NCI-H69 (cell line): ENCODE measurements around the gene SP100.
"Not testable (repeated sequence)": the region's sequence is repeated elsewhere in the genome, so short reads cannot be mapped to it uniquely, and the experiment has no call there.

Experiments used
- DNase-seq: peaks from one replicate; lab custom pipeline; 2025; lab: John Stamatoyannopoulos, UW

SP100 gene

DNA sequence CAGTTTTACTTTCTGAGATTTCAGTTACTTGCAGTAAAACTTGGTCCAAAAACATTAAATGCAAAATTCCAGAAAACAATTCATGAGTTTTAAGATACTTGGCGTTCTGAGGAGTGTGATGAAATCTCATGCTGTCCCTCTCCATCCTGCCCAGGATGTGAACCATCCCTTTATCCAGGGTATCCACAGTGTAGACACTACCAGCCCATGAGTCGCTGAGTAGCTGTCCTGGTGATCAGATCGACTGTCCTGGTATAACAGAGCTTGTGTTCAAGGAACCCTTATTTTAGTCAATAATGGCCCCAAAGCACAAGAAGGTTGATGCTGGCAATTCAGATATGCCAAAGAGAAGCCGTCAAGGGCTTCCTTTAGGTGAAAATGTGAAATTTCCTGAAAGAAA, 3.2 kb downstream of the SP100 start:
- DNase-seq = no peak

DNA sequence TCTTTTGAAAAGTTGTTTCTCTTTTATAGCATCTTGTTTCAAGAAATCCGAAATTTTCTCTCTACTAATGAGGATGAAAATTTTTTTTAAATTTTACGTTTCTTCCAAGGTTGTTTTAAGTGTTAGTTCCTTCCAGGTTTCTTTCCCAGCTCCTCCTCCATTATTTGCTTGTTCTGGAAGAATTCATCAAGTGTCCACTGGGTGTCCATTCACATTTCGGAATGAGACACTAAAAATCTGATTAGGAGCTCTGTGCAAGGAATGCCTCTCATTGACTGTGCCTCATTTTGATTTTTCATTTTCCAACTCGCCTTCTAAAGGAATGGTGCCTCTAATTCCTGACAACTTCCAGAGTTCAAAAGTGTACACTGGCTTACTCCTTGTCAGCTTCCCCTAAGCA, 6.1 kb downstream of the SP100 start:
- no peak for DNase-seq

DNA sequence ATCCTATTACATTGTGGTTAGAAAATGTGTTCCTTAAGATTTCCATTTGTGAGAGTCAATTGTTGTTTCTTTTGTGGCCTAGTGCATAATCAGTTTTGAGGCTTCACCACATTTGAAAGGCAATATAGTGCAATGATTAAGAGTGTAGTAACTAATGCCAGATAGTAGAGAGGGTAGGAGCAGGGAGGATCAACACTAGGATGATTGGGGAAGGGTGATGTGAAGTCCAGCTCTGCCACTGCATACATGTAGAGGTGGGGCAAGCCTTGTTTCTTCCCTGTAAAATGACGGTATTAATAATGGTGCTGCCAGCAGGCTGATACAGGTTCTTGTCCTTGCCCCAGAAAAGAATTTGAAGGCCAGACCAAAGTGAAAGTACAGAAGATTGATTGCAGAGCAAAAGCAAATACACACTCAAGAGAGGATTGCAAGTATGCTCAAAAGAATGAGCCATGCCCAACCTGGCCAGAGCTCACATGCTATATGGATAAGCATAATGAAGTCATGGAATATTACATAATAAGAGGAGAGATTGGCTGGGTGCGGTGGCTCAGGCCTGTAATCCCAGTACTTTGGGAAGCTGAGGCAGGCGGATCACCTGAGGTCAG, 8.0 kb downstream of the SP100 start:
- no peak for DNase-seq

DNA sequence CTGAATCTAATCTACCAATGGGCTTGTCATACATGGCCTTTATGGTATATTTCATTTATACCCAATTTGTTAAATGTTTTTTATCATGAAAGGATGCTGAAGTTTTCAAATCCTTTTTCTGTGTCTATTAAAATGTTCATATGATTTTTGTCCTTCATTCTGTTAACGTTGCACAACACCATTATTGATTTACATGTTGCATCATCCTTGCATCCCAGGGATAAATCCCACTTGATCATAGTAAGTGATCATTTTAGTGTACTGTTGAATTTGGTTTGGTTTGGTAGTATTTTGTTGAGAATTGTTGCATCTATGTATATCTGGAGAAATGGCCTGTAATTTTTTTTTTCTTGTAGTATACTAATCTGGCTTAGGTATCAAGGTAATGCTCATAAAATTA, 9.4 kb downstream of the SP100 start:
- DNase-seq = no peak

DNA sequence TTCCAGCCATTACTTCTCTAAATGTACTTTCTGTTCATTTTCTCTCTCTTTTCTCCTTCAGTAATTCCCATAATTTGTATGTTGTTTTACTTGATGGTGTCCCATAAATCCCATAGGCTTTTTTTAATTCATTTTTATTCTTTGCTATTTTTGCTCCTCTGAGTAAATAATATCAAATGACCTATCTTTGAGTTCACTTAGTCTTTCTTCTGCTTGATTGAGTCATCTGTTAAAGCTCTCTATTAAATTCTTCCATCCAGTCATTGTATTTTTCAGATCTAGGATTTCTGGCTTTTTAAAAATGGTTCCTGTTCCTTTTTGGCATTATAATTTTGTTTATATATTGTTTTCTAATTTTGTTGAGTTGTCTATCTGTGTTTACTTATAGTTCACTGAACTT, 13.5 kb downstream of the SP100 start:
- DNase-seq = no peak

DNA sequence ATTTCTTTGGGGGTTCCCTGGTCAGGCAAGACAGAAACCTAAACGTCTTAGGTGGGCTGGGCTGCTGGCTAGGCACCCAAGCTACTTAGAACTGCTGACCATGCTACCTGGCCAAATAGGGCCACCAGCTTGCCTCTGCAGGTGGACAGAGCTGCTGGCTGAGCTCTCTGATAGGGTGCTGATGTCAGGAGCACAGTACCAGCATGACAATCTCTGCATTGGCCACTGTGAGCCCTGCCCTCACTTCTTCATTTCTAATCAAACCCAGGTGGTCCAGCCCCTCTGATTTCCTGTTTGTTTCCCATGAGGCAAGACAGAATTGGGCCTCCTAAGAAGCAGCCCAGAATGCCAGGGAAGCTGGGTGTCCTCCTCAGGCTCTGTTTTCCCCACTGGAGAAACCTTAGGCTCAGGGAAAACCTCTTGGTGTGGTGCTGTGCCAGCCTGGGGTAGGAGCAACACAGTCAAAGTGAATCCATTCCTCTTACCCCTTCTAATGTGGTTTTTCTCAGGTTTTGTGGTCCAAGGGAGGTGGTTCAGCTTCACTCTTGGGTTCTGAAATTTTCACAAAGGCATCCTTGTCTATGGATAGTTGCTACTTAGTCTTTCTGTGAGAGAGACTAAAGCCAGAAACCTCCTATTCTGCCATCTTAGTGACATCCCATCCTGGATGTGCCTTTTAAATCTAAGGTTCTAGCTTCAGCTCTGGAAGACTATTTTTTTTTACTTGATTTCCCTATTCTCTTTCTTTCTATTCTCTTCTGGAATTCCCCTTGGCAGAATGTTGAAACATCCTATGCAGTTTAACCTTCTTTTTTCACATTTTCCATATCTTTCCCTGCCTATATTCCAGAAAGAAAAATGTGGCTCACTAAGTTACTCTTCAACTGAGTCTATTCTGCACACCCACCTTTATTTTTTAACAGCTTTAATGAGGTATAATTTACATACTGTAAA, 15.2 kb downstream of the SP100 start:
- DNase-seq = no peak

DNA sequence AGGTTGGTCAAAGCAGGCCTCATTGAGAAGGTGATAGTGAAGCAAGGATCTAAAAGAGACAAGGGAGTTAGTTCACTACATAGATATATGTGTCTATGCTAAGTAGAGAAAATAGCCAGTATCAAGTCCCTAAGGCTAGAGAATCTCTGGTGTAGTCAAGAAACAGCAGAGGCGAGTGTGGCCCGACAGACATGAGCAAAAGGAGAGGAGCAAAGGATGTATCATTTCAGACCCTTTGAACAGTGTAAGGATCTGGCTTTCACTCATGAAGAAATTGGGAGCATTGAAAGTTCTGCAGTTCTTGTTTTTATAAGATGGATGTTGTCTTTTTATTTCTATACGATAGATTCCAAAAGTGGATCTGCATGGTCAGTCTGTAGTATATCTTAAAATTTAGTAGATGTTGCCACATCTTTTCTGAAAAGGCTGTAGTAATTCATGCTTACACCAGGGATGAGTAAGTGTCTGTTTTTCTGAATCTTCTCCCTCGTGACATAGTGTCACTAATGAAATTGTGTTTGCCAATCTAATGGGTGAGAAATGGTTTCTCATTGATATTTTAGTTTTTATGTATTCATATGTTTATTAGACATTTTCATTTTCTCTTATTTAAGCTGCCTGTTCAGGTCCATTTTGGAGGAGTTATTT, 18.8 kb downstream of the SP100 start:
- no peak for DNase-seq

DNA sequence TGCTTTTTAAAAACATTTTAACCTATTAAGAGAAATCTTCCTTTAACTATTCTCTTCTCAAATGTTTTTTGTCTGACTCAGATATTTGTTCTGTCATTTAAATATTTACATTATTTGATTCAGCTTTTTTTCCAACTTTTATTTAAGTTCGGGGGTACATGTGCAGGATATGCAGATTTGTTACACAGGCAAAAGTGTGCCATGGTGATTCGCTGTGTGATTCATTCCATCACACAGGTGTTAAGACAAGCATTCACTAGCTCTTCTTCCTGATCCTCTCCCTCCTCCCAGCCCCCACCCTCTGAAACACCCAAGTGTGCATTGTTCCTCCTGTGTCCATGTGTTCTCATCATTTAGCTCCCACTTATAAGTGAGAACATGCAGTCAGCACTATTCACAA, 19.4 kb downstream of the SP100 start:
- no peak for DNase-seq

DNA sequence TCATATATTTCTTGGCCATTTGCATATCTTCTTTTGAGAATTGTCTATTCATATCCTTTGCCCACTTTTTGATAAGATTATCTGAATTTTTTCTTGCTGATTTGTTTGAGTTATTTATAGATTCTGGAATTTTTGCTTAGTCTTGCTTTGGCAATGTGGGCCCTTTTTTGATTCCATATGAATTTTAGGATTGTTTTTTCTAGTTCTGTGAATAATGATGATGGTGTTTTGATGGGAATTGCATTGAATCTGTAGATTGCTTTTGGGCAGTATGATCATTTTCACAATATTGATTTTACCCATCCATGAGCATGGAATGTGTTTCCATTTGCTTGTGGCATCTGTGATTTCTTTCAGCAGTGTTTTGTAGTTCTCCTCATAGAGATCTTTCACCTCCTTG, 23.1 kb downstream of the SP100 start:
- DNase-seq = not testable (repeated sequence)

DNA sequence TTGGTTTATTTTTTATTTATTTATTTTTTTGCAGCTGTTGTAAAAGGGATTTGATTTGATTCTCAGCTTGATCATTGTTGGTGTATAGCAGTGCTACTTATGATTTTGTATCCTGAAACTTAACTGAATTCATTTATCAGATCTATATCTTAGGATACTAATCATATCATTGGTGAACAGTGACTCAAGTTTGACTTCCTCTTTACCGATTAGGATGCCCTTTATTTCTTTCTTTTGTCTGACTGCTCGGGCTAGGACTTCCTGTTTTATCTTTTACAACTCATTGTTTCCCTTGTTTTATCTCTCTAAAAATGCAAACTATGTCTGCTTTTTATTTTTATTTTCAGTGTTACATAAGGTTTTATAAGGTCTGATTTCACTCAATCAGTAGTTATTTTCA, 23.6 kb downstream of the SP100 start:
- DNase-seq = no peak

DNA sequence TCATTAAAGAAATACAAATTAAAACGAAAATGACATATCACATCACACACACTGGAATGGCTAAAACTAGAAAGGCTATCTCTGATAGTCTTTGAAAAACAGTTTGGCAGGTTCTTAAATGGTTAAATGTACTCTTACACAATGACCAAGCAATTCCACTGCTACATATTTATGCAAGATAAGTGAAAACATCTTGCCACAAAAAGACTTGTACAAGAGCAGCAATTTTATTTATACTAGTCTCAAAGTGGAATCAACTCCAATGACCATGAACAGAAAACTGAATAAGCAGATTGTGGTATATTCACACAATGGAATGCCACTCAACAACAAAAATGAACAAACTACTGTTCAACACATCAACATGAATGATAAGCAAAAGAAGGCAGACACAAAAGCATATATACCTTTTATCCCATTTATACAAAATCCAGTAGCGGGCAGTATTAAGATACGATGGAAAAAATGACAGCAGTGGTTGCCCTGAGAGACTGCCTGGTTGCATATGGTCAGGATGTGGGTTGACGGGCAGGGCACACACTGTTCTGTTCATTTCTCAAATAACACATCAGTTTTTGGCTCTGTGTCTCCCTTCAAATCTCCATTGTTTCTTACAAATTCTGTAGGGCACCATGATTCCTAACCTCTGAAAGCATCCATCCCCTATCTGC, 25.4 kb downstream of the SP100 start:
- DNase-seq = no peak

DNA sequence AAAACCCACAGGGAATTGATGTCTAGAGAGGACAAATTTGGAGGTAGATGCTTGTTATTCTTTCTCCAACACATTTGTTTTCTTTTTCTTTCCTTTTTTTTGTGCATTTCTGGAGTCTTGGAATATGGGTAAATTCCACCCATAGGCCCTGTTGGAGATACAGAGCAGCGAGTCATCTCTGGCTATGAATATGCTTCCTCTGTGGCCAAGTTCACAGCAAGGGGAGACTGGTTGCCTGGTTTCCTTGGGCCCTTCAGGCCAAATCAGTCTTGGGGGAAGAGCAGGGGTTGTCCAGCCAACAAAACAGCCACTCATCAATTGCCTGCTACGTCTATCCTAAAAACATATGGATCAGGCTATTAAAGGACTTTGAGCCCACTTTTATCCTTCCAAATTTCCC, 27.5 kb downstream of the SP100 start:
- DNase-seq = no peak

DNA sequence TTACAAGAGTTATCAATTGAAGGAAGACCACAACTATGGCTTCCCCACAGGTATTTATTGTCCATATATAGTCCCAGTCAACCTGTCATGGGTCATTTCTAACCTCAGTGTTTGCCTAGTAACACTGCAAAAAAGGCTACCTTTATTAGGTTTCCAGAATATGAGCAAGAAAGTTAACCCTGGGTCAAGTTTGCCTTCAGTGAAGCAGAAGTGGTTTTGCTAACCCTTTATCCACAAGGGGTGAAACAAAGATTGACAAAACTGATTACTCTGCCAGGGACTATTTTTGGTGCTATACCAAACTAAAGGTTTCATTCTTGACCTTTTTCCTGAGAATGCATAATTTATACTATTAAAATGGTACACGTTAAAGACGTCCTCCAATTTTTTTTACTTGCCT, 28.8 kb downstream of the SP100 start:
- DNase-seq = no peak

DNA sequence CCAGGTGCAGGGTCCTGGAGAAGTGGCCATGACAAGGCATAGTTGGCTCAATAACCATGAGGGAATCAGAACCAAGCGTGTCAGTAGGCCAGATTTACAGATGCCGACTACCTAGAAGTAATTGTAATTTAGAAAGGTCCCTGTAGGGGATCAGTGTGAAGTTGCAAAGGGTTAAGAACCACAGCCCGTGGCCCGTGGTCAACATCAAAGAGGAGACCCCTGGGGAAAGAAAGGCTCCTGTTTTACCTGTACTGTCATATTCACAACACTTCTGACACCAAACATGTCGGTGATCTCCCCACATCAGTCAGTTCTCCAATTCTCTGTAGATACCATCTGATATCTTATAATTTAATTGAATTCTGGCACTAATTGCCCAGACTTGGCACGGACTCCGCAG, 31.0 kb downstream of the SP100 start:
- DNase-seq = no peak

DNA sequence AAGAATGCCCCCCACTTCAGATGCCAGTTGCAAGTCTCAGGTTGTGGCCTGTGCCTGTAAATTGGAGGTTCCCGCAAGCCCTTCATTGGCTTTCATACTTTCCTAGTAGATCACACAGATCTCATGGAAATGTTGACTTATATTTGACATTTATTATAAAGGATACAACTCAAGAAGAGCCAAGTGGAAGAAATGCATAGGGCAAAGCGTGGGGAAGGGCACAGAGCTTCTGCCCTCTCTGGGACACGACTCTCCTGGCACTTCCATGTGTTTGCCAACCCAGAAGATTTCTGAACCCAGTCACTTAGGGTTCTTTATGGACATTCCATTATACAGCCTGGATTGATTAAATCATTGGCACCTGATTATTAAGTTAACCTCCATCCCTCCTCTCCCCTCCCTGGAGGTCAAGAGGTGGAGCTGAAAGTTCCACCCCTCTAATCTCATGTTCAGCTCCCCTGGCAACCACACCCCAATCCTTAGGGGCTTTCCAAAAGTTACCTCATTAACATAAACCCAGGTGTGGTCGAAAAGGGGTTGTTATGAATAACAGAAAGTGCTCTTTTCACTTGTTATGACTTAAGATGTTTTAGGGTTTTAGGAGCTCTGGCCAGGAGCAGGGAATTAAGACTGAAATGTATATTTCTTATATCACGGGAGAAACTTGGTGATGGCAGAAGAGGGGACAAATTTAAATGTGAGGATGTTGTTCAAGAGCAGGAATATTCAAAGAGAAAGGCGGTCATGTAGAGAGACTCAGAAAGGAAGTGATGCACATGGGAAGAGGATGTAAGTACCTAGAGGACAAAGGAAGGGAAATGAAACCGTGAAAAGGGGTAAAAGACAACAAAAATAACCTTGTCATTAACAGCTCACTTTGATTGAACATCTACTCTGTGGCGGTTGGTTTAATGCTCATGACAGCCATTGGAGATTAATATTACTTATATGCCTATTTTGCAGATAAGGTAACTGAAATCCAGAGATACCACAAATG, 31.8 kb downstream of the SP100 start:
- DNase-seq = no peak

DNA sequence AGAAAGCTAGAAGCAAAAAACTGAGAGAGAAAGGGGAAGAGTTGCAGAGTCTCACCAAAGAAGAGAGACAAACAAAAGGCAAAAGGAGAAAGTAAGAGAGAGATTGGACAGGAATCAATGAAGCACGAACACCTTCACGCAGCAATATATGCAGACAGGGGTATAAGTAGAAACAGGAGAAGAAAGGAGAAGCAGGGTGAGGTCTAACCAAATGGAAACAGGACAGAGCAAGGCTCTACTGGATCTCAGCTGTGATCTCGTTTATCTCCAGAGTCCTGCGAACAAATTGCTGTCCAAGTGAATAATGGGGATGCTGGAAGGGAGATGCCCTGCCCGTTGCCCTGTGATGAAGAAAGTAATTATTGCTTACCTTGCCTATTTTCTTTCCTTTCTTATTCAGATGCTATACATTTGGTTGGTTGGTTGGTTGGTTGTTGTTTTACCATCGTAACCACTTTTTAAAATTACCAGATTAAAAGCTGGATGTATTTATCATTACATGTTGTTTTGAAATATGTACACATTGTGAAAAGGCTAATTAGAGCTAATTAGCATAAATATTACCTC, 34.0 kb downstream of the SP100 start:
- no peak for DNase-seq

DNA sequence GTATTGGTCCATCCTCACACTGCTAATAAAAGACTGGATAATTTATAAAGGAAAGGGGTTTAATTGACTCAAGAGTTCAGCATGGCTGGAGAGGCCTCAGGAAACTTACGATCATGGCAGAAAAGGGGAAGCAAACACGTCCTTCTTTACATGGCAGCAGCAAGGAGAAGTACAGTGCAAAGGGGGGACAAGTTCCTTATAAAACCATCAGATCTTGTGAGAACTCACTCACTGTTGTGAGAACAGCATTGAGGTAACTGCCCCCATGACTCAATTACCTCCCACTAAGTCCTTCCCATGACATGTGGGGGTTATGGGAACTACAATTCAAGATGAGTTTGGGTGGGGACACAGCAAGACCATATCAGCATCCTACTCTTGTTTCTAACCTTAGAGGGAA, 37.0 kb downstream of the SP100 start:
- no peak for DNase-seq

DNA sequence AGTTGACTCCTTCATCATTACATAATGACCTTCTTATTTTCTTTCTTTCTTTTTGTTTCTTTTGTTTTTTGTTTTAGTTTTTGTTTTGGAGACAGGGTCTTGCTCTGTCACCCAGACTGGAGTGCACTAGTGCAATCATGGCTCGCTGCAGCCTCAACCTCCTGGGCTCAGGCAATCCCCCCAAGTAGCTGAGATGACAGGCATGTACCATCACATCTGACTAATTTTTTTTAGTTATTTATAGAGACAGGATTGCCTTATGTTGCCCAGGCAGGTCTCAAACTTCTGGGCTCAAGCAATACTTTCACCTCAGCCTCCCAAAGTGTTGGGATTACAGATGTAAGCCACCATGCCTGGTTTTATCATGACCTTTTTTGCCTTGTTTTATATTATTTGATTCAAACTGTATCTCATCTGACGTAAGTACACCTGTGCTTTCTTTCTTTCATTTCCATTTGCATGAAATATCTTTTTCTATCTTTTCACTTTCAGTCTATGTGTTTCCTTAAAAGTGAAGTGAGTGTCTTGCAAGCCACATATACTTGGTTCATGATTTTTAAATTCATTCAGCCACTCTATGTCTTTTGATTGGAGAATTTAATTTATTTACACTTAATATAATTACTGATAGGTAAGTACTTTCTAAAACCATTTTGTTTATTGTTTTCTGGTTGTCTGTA, 39.1 kb downstream of the SP100 start:
- no peak for DNase-seq

DNA sequence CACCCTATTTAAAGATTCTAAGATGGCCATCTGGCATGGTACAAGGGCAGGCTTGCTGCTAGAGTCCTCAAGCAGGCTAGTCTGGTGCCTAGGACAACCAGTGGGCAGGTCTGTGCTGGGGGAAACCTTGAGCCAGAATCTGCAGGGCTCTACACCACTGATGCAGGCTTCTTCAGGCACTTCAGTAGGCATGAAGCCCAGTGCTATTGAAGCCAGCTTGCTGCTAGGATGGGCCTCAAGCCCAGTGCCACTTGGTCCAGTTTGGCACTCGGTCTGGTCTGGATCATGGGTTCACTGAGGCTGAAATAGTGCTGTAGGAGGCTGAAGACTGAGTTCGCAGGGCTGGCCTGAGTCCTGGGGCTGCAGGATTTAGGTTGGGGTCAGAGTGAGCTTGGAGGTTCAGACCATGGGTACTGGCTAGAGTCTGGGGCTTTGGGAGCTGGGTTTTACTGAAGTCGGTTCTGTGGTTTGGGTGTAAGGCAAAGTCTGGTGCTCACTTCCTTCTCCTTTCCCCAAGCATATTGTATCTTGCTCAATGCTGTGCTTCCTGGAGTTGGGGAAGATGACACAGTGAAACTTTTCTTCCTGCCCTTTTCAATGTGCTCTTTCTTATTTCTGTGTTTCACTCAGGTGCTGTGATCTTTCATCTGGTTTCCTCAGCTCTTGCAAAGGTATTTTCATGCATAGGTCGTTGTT, 41.2 kb downstream of the SP100 start:
- DNase-seq = no peak

DNA sequence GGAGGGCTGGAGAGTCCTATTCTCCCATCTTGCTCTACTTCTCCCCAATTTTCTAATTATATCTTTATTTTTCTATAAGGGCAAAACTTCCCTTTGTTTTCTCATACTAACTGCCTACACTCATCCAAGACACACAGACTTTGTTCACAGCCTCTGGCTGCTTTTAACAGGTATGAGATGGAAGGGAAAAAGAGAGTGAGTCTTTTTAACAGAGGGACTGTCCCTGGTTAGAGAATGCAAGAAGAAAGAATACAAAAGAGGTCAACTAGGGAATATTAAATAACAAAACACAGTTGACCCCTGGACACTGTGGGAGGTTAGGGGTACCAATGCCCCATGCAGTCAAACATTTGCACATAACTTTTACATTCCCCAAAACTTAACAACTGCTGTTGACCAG, 41.8 kb downstream of the SP100 start:
- no peak for DNase-seq
